ENCODE measurements around the gene MPP1.

- no peak for TF ChIP-seq CTCF (IDR thresholded peaks at IDR 0.05)
- no peak for TF ChIP-seq POLR2A (IDR thresholded peaks at IDR 0.05)
- no peak for TF ChIP-seq POLR2AphosphoS5 (IDR thresholded peaks at IDR 0.05)
Measured at GRCh38 chrX:154802947-154803346, 2.3 kb downstream of the MPP1 start.

Data from upper lobe of left lung (tissue), 4 donors.